HG03025 (cell line): Measurements from ENCODE around the gene OLIG1.

Source experiments
- ATAC-seq: cut with Tn5 transposase; IDR thresholded peaks from one replicate; pipeline ENCODE4 v1.9.1; 2021; ENCODE audit warnings: mild to moderate bottlenecking, moderate library complexity; ENCODE audit not compliant: unreplicated experiment, low FRiP score

The OLIG1 gene, protein sequence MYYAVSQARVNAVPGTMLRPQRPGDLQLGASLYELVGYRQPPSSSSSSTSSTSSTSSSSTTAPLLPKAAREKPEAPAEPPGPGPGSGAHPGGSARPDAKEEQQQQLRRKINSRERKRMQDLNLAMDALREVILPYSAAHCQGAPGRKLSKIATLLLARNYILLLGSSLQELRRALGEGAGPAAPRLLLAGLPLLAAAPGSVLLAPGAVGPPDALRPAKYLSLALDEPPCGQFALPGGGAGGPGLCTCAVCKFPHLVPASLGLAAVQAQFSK

DNA sequence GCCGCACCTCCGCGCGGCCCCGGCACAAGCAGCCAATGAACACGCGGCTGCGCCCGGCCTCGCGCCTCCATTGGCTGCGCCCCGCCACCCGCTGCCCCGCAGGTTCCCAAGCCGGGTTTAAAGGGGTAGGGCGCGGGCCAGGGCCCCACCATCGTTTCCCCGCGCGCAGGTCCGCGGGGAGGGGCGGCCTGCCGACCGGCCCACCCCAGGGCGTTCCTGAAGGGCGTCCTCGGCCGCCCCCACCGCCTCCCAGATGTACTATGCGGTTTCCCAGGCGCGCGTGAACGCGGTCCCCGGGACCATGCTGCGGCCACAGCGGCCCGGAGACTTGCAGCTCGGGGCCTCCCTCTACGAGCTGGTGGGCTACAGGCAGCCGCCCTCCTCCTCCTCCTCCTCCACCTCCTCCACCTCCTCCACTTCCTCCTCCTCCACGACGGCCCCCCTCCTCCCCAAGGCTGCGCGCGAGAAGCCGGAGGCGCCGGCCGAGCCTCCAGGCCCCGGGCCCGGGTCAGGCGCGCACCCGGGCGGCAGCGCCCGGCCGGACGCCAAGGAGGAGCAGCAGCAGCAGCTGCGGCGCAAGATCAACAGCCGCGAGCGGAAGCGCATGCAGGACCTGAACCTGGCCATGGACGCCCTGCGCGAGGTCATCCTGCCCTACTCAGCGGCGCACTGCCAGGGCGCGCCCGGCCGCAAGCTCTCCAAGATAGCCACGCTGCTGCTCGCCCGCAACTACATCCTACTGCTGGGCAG, at the start of gene OLIG1:
TSS of gene OLIG1 (plus strand) at position 148 of the 750 bp plus-strand sequence. CDS start at position 254, 106 bp downstream.
- ATAC-seq, result no peak

GRCh38 chr21:33020558-33021100, 49.3 kb upstream of the OLIG1 start:
- ATAC-seq, result no peak

DNA sequence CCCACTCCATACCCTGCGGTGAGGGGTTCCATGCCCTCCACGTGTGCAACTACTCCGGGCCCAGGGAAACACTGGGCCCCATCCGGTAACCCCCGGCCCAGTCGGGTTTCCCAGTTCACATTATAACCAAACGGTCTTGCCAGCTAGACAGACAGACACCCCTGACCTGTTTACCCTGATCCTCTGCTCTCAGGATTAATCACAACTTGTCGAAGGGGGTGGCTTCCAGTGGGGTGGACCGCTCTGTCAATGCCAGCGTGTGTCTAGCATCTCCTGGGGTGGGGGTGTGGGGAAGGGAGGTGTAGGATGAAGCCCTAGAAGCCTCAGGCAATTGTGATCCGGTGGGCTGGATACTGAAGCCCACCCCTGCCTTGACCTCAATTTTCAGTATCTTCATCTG, 48.8 kb upstream of the OLIG1 start:
- ATAC-seq, result no peak

GRCh38 chr21:33021667-33022066, 48.3 kb upstream of the OLIG1 start:
- ATAC-seq, result no peak

DNA sequence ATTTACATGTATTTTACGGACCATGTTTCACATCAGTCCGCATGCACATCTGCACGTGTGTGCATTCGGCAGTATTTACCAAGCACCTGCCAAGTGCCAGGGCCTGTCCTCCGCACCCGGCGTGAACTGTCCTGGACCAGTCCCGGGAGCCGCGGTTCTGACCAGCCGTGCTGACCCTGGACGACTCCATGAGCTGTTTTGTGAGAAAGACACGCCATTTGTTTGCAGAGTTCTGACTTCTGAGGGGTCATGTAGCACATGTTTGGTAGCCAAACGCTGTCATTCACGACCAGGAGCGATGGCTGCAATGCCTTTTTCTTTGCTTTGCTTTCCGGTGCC, 47.5 kb upstream of the OLIG1 start:
- no peak for ATAC-seq

DNA sequence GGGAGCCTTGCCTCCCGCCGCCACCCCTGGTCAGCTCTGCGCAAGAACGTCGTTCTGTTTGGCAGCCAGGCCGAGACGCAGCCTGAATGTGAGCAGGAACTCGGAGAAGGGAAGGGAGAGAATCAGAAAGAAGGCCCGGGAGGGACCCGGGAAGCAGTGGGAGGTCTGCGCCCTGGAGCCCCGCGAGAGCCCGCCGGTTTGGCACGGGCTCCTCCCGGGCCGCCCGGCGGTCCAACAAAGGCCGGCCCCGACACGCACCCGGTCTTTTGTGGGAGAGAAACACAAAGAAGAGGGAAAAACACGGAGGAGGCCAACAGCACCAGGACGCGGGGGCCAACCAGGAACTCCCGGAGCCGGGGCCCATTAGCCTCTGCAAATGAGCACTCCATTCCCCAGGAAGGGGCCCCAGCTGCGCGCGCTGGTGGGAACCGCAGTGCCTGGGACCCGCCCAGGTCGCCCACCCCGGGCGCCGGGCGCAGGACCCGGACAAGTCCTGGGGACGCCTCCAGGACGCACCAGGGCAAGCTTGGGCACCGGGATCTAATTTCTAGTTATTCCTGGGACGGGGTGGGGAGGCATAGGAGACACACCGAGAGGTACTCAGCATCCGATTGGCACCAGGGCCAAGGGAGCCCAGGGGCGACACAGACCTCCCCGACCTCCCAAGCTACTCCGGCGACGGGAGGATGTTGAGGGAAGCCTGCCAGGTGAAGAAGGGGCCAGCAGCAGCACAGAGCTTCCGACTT, 46.9 kb upstream of the OLIG1 start:
- ATAC-seq, result no peak

GRCh38 chr21:33023574-33024200, 46.3 kb upstream of the OLIG1 start:
- ATAC-seq, result no peak

- no peak for ATAC-seq
Observed at GRCh38 chr21:33024201-33025103, 45.5 kb upstream of the OLIG1 start.

- no peak for ATAC-seq
Observed at GRCh38 chr21:33025106-33025488, 44.8 kb upstream of the OLIG1 start.

DNA sequence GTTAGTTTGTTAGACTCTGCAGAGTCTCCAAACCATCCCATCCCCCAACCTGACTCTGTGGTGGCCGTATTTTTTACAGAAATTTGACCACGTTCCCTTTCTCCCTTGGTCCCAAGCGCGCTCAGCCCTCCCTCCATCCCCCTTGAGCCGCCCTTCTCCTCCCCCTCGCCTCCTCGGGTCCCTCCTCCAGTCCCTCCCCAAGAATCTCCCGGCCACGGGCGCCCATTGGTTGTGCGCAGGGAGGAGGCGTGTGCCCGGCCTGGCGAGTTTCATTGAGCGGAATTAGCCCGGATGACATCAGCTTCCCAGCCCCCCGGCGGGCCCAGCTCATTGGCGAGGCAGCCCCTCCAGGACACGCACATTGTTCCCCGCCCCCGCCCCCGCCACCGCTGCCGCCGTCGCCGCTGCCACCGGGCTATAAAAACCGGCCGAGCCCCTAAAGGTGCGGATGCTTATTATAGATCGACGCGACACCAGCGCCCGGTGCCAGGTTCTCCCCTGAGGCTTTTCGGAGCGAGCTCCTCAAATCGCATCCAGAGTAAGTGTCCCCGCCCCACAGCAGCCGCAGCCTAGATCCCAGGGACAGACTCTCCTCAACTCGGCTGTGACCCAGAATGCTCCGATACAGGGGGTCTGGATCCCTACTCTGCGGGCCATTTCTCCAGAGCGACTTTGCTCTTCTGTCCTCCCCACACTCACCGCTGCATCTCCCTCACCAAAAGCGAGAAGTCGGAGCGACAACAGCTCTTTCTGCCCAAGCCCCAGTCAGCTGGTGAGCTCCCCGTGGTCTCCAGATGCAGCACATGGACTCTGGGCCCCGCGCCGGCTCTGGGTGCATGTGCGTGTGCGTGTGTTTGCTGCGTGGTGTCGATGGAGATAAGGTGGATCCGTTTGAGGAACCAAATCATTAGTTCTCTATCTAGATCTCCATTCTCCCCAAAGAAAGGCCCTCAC, 44.2 kb upstream of the OLIG1 start, which contains the start of gene OLIG2:
TSS of gene OLIG2 (plus strand) at position 447 of the 954 bp plus-strand sequence. CDS start 928 bp downstream, outside the sequence.
- ATAC-seq, result no peak

DNA sequence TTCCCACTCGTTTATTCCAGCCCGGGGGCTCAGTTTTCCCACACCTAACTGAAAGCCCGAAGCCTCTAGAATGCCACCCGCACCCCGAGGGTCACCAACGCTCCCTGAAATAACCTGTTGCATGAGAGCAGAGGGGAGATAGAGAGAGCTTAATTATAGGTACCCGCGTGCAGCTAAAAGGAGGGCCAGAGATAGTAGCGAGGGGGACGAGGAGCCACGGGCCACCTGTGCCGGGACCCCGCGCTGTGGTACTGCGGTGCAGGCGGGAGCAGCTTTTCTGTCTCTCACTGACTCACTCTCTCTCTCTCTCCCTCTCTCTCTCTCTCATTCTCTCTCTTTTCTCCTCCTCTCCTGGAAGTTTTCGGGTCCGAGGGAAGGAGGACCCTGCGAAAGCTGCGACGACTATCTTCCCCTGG, 43.5 kb upstream of the OLIG1 start:
- ATAC-seq, result no peak

DNA sequence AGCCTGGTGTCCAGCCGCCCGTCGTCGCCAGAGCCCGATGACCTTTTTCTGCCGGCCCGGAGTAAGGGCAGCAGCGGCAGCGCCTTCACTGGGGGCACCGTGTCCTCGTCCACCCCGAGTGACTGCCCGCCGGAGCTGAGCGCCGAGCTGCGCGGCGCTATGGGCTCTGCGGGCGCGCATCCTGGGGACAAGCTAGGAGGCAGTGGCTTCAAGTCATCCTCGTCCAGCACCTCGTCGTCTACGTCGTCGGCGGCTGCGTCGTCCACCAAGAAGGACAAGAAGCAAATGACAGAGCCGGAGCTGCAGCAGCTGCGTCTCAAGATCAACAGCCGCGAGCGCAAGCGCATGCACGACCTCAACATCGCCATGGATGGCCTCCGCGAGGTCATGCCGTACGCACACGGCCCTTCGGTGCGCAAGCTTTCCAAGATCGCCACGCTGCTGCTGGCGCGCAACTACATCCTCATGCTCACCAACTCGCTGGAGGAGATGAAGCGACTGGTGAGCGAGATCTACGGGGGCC, 43.0 kb upstream of the OLIG1 start:
- no peak for ATAC-seq

DNA sequence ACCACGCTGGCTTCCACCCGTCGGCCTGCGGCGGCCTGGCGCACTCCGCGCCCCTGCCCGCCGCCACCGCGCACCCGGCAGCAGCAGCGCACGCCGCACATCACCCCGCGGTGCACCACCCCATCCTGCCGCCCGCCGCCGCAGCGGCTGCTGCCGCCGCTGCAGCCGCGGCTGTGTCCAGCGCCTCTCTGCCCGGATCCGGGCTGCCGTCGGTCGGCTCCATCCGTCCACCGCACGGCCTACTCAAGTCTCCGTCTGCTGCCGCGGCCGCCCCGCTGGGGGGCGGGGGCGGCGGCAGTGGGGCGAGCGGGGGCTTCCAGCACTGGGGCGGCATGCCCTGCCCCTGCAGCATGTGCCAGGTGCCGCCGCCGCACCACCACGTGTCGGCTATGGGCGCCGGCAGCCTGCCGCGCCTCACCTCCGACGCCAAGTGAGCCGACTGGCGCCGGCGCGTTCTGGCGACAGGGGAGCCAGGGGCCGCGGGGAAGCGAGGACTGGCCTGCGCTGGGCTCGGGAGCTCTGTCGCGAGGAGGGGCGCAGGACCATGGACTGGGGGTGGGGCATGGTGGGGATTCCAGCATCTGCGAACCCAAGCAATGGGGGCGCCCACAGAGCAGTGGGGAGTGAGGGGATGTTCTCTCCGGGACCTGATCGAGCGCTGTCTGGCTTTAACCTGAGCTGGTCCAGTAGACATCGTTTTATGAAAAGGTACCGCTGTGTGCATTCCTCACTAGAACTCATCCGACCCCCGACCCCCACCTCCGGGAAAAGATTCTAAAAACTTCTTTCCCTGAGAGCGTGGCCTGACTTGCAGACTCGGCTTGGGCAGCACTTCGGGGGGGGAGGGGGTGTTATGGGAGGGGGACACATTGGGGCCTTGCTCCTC, 42.3 kb upstream of the OLIG1 start:
- no peak for ATAC-seq

GRCh38 chr21:33028287-33028670, 41.7 kb upstream of the OLIG1 start:
- no peak for ATAC-seq

DNA sequence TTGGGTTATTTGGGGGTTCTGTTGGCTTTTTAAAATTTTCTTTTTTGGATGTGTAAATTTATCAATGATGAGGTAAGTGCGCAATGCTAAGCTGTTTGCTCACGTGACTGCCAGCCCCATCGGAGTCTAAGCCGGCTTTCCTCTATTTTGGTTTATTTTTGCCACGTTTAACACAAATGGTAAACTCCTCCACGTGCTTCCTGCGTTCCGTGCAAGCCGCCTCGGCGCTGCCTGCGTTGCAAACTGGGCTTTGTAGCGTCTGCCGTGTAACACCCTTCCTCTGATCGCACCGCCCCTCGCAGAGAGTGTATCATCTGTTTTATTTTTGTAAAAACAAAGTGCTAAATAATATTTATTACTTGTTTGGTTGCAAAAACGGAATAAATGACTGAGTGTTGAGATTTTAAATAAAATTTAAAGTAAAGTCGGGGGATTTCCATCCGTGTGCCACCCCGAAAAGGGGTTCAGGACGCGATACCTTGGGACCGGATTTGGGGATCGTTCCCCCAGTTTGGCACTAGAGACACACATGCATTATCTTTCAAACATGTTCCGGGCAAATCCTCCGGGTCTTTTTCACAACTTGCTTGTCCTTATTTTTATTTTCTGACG, 41.1 kb upstream of the OLIG1 start:
- no peak for ATAC-seq

- ATAC-seq, result no peak
Observed at GRCh38 chr21:33029385-33029921, 40.5 kb upstream of the OLIG1 start.
